ENCODE results near the gene BTD.

GRCh38 chr3:15601399-15602145 lies at the start of gene BTD, which contains the start of gene HACL1:
- TF ChIP-seq, protein P1, sequence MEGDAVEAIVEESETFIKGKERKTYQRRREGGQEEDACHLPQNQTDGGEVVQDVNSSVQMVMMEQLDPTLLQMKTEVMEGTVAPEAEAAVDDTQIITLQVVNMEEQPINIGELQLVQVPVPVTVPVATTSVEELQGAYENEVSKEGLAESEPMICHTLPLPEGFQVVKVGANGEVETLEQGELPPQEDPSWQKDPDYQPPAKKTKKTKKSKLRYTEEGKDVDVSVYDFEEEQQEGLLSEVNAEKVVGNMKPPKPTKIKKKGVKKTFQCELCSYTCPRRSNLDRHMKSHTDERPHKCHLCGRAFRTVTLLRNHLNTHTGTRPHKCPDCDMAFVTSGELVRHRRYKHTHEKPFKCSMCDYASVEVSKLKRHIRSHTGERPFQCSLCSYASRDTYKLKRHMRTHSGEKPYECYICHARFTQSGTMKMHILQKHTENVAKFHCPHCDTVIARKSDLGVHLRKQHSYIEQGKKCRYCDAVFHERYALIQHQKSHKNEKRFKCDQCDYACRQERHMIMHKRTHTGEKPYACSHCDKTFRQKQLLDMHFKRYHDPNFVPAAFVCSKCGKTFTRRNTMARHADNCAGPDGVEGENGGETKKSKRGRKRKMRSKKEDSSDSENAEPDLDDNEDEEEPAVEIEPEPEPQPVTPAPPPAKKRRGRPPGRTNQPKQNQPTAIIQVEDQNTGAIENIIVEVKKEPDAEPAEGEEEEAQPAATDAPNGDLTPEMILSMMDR (IDR thresholded peaks at IDR 0.05) = peak in 3 of 4 experiments; percentile 25 to 43 (median 39)
- peak; percentile 80 for TF ChIP-seq POLR2AphosphoS5 (IDR thresholded peaks at IDR 0.05)
- TF ChIP-seq EP300 (IDR thresholded peaks at IDR 0.05) = no peak
